ENCODE results near the gene SMAD1.
"Not testable (repeated sequence)": the region's sequence is repeated elsewhere in the genome, so short reads cannot be mapped to it uniquely, and the experiment has no call there.

The SMAD1 gene

GRCh38 chr4:145527773-145528172, 46.1 kb downstream of the SMAD1 start:
- Histone ChIP-seq H3K36me3 (ENCODE audit: control insufficient read depth, insufficient read depth, low read length) (no peaks in the 10 kb centered on the region), H3K4me3 (ENCODE audit: low read depth, low read length) (no peak overlapping the region), H3K4me1 (ENCODE audit: control insufficient read depth, insufficient read depth, low read length) (peaks cover 14% of the 10 kb centered on the region), H3K27ac (ENCODE audit: low read depth, low read length) (no peak overlapping the region), H3K27me3 (ENCODE audit: control insufficient read depth, insufficient read depth, low read length) (no peaks in the 10 kb centered on the region), H3K9me3 (ENCODE audit: control insufficient read depth, insufficient read depth, low read depth, low read length) (no peaks in the 10 kb centered on the region), H3K9ac (ENCODE audit: low read length) (no peak overlapping the region)

DNA sequence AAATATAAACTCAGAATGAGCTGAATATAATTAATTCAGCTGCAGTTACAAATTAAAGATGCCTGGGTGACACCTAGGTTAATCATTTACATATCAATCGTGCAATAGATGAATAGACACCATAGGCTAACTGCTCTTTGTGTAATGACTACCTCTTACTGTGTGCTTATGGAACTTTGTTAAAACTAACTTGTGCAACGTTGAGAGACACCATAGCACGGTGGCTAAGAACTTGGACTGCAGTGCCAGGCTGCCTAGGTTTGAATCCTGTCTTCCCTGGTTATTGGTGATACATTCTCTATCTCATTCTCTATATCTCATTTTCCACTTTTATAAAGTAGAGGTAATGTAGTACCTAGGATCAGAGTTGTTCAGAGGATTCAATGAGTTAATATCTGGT, 46.9 kb downstream of the SMAD1 start:
- Histone ChIP-seq H3K27ac (ENCODE audit: low read depth, low read length) (no peak overlapping the region), H3K4me1 (ENCODE audit: control insufficient read depth, insufficient read depth, low read length) (peaks cover 14% of the 10 kb centered on the region), H3K9me3 (ENCODE audit: control insufficient read depth, insufficient read depth, low read depth, low read length) (no peaks in the 10 kb centered on the region)

GRCh38 chr4:145530189-145530588, 48.5 kb downstream of the SMAD1 start:
- peaks cover 12% of the 10 kb centered on the region for H3K4me1 ChIP-seq (ENCODE audit: control insufficient read depth, insufficient read depth, low read length)
- no peaks in the 10 kb centered on the region for H3K9me3 ChIP-seq (ENCODE audit: control insufficient read depth, insufficient read depth, low read depth, low read length)
- no peak overlapping the region for H3K27ac ChIP-seq (ENCODE audit: low read depth, low read length)
- no peaks in the 10 kb centered on the region for H3K27me3 ChIP-seq (ENCODE audit: control insufficient read depth, insufficient read depth, low read length)
- no peak overlapping the region for H3K9ac ChIP-seq (ENCODE audit: low read length)
- no peaks in the 10 kb centered on the region for H3K36me3 ChIP-seq (ENCODE audit: control insufficient read depth, insufficient read depth, low read length)
- no peak overlapping the region for H3K4me3 ChIP-seq (ENCODE audit: low read depth, low read length)

More for the DNA sequence above, 46.9 kb downstream of the SMAD1 start:
- Histone ChIP-seq H3K9ac (ENCODE audit: low read length) (no peak overlapping the region), H3K27me3 (ENCODE audit: control insufficient read depth, insufficient read depth, low read length) (no peaks in the 10 kb centered on the region), H3K36me3 (ENCODE audit: control insufficient read depth, insufficient read depth, low read length) (no peaks in the 10 kb centered on the region), H3K4me3 (ENCODE audit: low read depth, low read length) (no peak overlapping the region)

DNA sequence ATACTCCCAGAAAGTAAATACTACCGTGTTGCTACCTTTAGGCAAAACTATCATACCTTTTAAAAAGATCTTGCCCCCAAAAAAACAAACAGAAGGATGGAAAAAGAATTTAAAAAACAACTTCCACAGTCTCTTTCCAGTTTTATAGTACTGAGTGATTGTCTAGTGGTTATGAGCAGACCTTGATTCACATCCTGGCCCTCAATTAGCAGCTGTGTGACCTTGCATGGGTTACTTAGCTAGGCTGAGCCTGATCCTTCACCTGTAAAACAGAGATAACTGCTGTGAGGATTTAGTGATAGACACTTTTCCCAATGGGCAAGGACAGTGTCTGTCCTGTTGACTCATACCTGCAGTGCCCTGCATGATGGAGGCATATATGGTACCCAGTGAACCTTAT, 49.0 kb downstream of the SMAD1 start:
- Histone ChIP-seq H3K4me3 (ENCODE audit: low read depth, low read length) (no peak overlapping the region), H3K27me3 (ENCODE audit: control insufficient read depth, insufficient read depth, low read length) (no peaks in the 10 kb centered on the region), H3K27ac (ENCODE audit: low read depth, low read length) (no peak overlapping the region), H3K36me3 (ENCODE audit: control insufficient read depth, insufficient read depth, low read length) (no peaks in the 10 kb centered on the region), H3K9me3 (ENCODE audit: control insufficient read depth, insufficient read depth, low read depth, low read length) (no peaks in the 10 kb centered on the region), H3K4me1 (ENCODE audit: control insufficient read depth, insufficient read depth, low read length) (peaks cover 7% of the 10 kb centered on the region), H3K9ac (ENCODE audit: low read length) (no peak overlapping the region)

GRCh38 chr4:145531223-145531622, 49.6 kb downstream of the SMAD1 start:
- H3K27me3 ChIP-seq (ENCODE audit: control insufficient read depth, insufficient read depth, low read length) = no peaks in the 10 kb centered on the region
- H3K36me3 ChIP-seq (ENCODE audit: control insufficient read depth, insufficient read depth, low read length) = no peaks in the 10 kb centered on the region
- H3K9me3 ChIP-seq (ENCODE audit: control insufficient read depth, insufficient read depth, low read depth, low read length) = no peaks in the 10 kb centered on the region
- no peak overlapping the region for H3K4me3 ChIP-seq (ENCODE audit: low read depth, low read length)
- no peak overlapping the region for H3K9ac ChIP-seq (ENCODE audit: low read length)
- H3K27ac ChIP-seq (ENCODE audit: low read depth, low read length) = no peak overlapping the region
- H3K4me1 ChIP-seq (ENCODE audit: control insufficient read depth, insufficient read depth, low read length) = peaks cover 7% of the 10 kb centered on the region; the same call in 1 of the 2 replicates

DNA sequence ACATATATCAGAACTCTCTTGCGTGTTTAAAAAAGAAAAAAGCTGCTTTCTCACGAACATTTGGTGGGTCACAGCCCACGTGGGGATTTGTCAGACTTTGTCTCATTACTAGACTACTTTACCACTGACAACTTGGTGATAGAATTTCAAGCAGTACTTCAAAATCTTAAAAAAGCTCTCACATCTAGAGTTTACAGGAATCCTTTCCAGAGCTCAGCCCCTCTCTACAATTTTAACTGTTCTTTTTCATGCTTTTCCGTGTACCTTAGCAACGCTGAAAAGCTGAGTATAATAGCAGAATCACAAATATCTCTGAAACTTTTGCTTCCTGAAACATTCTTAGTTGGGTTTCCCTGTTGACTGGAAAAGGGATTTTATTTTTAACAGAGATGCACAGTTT, 50.2 kb downstream of the SMAD1 start:
- Histone ChIP-seq H3K4me1 (ENCODE audit: control insufficient read depth, insufficient read depth, low read length) (peaks cover 7% of the 10 kb centered on the region; the same call in 1 of the 2 replicates), H3K27ac (ENCODE audit: low read depth, low read length) (no peak overlapping the region), H3K4me3 (ENCODE audit: low read depth, low read length) (no peak overlapping the region), H3K36me3 (ENCODE audit: control insufficient read depth, insufficient read depth, low read length) (no peaks in the 10 kb centered on the region), H3K9me3 (ENCODE audit: control insufficient read depth, insufficient read depth, low read depth, low read length) (no peaks in the 10 kb centered on the region), H3K9ac (ENCODE audit: low read length) (no peak overlapping the region), H3K27me3 (ENCODE audit: control insufficient read depth, insufficient read depth, low read length) (no peaks in the 10 kb centered on the region)

- no peaks in the 10 kb centered on the region for H3K9me3 ChIP-seq (ENCODE audit: control insufficient read depth, insufficient read depth, low read depth, low read length)
- H3K4me1 ChIP-seq (ENCODE audit: control insufficient read depth, insufficient read depth, low read length) = peaks cover 7% of the 10 kb centered on the region; the same call in 1 of the 2 replicates
- no peak overlapping the region for H3K27ac ChIP-seq (ENCODE audit: low read depth, low read length)
- H3K4me3 ChIP-seq (ENCODE audit: low read depth, low read length) = no peak overlapping the region
- H3K27me3 ChIP-seq (ENCODE audit: control insufficient read depth, insufficient read depth, low read length) = no peaks in the 10 kb centered on the region
- H3K36me3 ChIP-seq (ENCODE audit: control insufficient read depth, insufficient read depth, low read length) = no peaks in the 10 kb centered on the region
- H3K9ac ChIP-seq (ENCODE audit: low read length) = no peak overlapping the region
Measured at GRCh38 chr4:145533001-145533400, 51.3 kb downstream of the SMAD1 start.

- not testable (repeated sequence) for H3K4me3 ChIP-seq (ENCODE audit: low read depth, low read length); H3K27ac ChIP-seq (ENCODE audit: low read depth, low read length); H3K4me1 ChIP-seq (ENCODE audit: control insufficient read depth, insufficient read depth, low read length); H3K9me3 ChIP-seq (ENCODE audit: control insufficient read depth, insufficient read depth, low read depth, low read length); H3K9ac ChIP-seq (ENCODE audit: low read length); H3K27me3 ChIP-seq (ENCODE audit: control insufficient read depth, insufficient read depth, low read length); H3K36me3 ChIP-seq (ENCODE audit: control insufficient read depth, insufficient read depth, low read length)
Measured at GRCh38 chr4:145533415-145533814, 51.8 kb downstream of the SMAD1 start.

DNA sequence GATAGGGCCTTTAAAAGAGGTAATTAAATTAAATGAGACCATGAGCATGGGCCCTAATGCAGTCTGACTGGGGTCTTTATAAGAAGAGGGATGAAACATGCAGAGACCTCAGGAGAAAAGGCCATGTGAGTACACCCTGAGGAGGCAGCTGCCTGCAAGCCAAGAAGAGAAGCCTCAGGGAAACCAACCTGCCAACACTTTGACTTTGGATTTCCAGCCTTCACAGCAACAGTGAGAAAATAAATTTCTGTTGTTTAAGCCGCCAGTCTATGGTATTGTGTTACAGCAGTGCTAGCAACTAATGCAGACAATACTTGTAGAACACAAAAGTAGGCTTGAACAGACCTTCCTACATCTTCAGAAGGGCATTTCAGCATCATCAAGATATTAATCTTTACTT, 52.3 kb downstream of the SMAD1 start:
- H3K4me3 ChIP-seq (ENCODE audit: low read depth, low read length) = no peak overlapping the region
- no peak overlapping the region for H3K27ac ChIP-seq (ENCODE audit: low read depth, low read length)
- H3K9ac ChIP-seq (ENCODE audit: low read length) = no peak overlapping the region
- no peaks in the 10 kb centered on the region for H3K9me3 ChIP-seq (ENCODE audit: control insufficient read depth, insufficient read depth, low read depth, low read length)
- peaks cover 7% of the 10 kb centered on the region; the same call in 1 of the 2 replicates for H3K4me1 ChIP-seq (ENCODE audit: control insufficient read depth, insufficient read depth, low read length)
- no peaks in the 10 kb centered on the region for H3K36me3 ChIP-seq (ENCODE audit: control insufficient read depth, insufficient read depth, low read length)
- no peaks in the 10 kb centered on the region for H3K27me3 ChIP-seq (ENCODE audit: control insufficient read depth, insufficient read depth, low read length)

- no peaks in the 10 kb centered on the region for H3K27me3 ChIP-seq (ENCODE audit: control insufficient read depth, insufficient read depth, low read length)
- H3K27ac ChIP-seq (ENCODE audit: low read depth, low read length) = no peak overlapping the region
- H3K9me3 ChIP-seq (ENCODE audit: control insufficient read depth, insufficient read depth, low read depth, low read length) = no peaks in the 10 kb centered on the region
- no peaks in the 10 kb centered on the region for H3K36me3 ChIP-seq (ENCODE audit: control insufficient read depth, insufficient read depth, low read length)
- no peak overlapping the region for H3K9ac ChIP-seq (ENCODE audit: low read length)
- H3K4me3 ChIP-seq (ENCODE audit: low read depth, low read length) = no peak overlapping the region
- H3K4me1 ChIP-seq (ENCODE audit: control insufficient read depth, insufficient read depth, low read length) = peaks cover 11% of the 10 kb centered on the region
Measured at GRCh38 chr4:145535202-145535601, 53.5 kb downstream of the SMAD1 start.

DNA sequence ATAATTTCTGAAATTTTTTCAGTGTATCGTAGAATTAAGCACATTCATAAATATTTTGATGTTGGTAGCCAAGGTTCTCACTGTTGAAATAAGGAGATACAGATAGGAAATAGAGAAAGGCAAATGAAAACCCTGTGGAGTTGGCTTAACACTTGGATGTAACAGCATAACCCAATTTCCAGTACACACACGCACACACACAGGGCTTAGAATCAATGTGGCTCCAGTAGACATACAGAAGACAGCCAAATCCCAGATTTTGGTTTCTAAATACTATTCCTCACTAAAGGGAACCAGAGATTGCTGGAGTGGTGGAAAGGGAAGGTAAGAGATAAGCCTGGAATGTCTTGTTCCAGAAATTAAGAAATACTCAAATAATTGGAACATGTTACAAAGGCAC, 54.4 kb downstream of the SMAD1 start:
- Histone ChIP-seq H3K9ac (ENCODE audit: low read length) (no peak overlapping the region), H3K36me3 (ENCODE audit: control insufficient read depth, insufficient read depth, low read length) (no peaks in the 10 kb centered on the region), H3K4me1 (ENCODE audit: control insufficient read depth, insufficient read depth, low read length) (peaks cover 16% of the 10 kb centered on the region), H3K27me3 (ENCODE audit: control insufficient read depth, insufficient read depth, low read length) (no peaks in the 10 kb centered on the region), H3K9me3 (ENCODE audit: control insufficient read depth, insufficient read depth, low read depth, low read length) (no peaks in the 10 kb centered on the region), H3K4me3 (ENCODE audit: low read depth, low read length) (no peak overlapping the region), H3K27ac (ENCODE audit: low read depth, low read length) (no peak overlapping the region)

DNA sequence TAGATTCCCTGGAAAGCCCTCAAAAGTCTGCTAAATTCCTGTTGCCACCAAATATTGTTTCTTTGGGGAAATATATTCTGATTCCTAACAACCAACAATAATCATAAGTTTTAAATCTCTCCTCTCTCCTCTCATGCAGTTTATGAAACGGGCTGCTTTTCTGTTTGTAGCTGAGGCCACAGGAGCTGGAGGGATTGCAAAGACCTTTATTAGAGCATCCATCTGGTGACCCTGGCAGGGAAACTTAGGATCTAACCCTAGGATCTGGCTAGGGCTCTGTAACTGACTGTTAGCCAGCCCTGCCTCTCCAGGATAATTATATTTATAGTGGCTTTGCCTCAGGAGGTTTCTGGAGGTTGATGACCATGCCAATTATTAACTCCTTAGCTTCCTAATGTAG, 56.9 kb downstream of the SMAD1 start:
- H3K4me1 ChIP-seq (ENCODE audit: control insufficient read depth, insufficient read depth, low read length) = peaks cover 15% of the 10 kb centered on the region
- 0 out of 2 replicates have a peak, but pooled peaks cover 5% of the 10 kb centered on the region for H3K36me3 ChIP-seq (ENCODE audit: control insufficient read depth, insufficient read depth, low read length)
- no peak overlapping the region for H3K27ac ChIP-seq (ENCODE audit: low read depth, low read length)
- H3K9me3 ChIP-seq (ENCODE audit: control insufficient read depth, insufficient read depth, low read depth, low read length) = no peaks in the 10 kb centered on the region
- no peak overlapping the region for H3K9ac ChIP-seq (ENCODE audit: low read length)
- H3K4me3 ChIP-seq (ENCODE audit: low read depth, low read length) = no peak overlapping the region
- no peaks in the 10 kb centered on the region for H3K27me3 ChIP-seq (ENCODE audit: control insufficient read depth, insufficient read depth, low read length)
